Vagina (tissue), 2 donors: ENCODE measurements around the gene JPT2. TPM values are rescaled to one million over a fixed set of nuclear protein-coding genes. Genes with fewer than 3 reads are reported as not detected.

Source experiments
- DNase-seq, 2 donors: peaks; one replicate each; pipeline ENCODE4 v3.0.0-alpha.2; 2017; ENCODE audit errors: extremely low spot score in 2 of 2
- H3K27ac ChIP-seq: fragments of 200-600 bp; sonication (generic); one replicate; pipeline ENCODE4 v1.5.1; 2019
- H3K27me3 ChIP-seq: fragments of 200-600 bp; sonication (generic); one replicate; pipeline ENCODE4 v1.5.1; 2019
- H3K36me3 ChIP-seq, 2 donors: fragments of 200-600 bp; sonication (generic); one replicate each; pipeline ENCODE4 v1.5.1; 2017 to 2019
- H3K4me1 ChIP-seq: fragments of 200-600 bp; sonication (generic); one replicate; pipeline ENCODE4 v1.5.1; 2019
- H3K4me3 ChIP-seq, 2 donors: fragments of 200-600 bp; sonication (generic); 1 replicate in 1 of 2; 2 replicates in 1 of 2; pipeline ENCODE4 v1.5.1; 2016 to 2019
- H3K9me3 ChIP-seq: fragments of 200-600 bp; sonication (generic); one replicate; pipeline ENCODE4 v1.5.1; 2019
- POLR2A ChIP-seq, 2 donors: fragments of 450-650 bp; IDR thresholded peaks; one replicate each; pipeline ENCODE4 v1.6.1; 2017; ENCODE audit warnings: antibody characterized with exemption in 2 of 2, mild to moderate bottlenecking in 2 of 2, moderate library complexity in 2 of 2
- POLR2AphosphoS5 ChIP-seq, 2 donors: sonication (generic); formaldehyde crosslinking; IDR thresholded peaks; one replicate each; pipeline ENCODE4 v1.9.0; 2017; ENCODE audit warnings: antibody characterized with exemption in 2 of 2, mild to moderate bottlenecking in 2 of 2, low read depth in 1 of 2; ENCODE audit not compliant: insufficient read depth in 1 of 2
- intact Hi-C: fragments of 100-400 bp; cut with DNase I; formaldehyde crosslinking; loops from one replicate; pipeline ENCODE4 v1.15.1; 2023
- total RNA-seq: library from RNA; depleted of rRNA; stranded (reverse); fragments of >200 nt; gene quantifications from one replicate; pipeline ENCODE4 v1.2.3, GENCODE V29; 2016
- TF ChIP-seq, protein P1 (sequence below), 3 experiments: fragments of 450-650 bp in 2 of 3; fragments of 200-600 bp in 1 of 3; sonication (generic) in 1 of 3; IDR thresholded peaks; one replicate each; pipeline ENCODE4 v1.5.1; 2017 to 2019; ENCODE audit warnings: antibody characterized with exemption in 3 of 3, mild to moderate bottlenecking in 2 of 3, moderate library complexity in 2 of 3

Gene JPT2
- total RNA-seq, 1 donor from 2014 or later: 19.9 TPM

DNA sequence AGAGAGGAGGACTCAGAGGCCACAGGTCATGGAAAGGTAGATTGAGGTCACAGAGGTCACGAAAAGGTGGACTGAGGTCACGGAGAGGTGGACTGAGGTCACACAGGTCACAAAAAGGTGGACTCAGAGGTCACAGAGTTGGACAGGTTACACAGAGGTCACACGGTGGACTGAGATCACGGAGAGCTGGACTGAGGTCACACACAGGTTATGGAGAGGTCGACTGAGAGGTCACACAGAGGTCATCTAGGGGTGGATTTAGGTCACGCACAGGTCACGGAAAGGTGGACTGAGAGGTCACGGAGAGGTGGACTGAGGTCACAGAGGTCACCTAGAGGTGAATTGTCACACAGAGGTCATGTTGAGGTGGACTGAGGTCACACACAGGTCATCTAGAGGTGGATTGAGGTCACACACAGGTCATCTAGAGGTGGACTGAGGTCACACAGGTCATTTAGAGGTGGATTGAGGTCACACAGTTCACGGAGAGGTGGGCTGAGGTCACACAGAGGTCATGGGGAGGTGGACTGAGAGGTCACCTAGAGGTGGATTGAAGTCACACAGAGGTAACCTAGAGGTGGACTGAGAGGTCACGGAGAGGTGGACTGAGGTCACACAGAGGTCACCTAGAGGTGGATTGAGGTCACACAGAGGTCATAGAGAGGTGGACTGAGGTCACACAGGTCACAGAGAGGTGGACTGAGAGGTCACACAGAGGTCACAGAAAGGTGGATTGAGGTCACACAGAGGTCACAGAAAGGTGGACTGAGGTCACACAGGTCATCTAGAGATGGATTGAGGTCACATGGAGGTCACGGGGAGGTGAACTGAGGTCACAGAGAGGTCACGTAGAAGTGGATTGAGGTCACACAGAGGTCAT, 26.7 kb upstream of the JPT2 start:
- peaks cover 3 to 36% of the 10 kb centered on the region in 2 donors for H3K36me3 ChIP-seq
- TF ChIP-seq POLR2A (IDR thresholded peaks at IDR 0.05): no peak
- TF ChIP-seq POLR2AphosphoS5 (IDR thresholded peaks at IDR 0.05; ENCODE audit: insufficient read depth in 1 of 2, low read depth in 1 of 2): no peak
- TF ChIP-seq, protein P1, sequence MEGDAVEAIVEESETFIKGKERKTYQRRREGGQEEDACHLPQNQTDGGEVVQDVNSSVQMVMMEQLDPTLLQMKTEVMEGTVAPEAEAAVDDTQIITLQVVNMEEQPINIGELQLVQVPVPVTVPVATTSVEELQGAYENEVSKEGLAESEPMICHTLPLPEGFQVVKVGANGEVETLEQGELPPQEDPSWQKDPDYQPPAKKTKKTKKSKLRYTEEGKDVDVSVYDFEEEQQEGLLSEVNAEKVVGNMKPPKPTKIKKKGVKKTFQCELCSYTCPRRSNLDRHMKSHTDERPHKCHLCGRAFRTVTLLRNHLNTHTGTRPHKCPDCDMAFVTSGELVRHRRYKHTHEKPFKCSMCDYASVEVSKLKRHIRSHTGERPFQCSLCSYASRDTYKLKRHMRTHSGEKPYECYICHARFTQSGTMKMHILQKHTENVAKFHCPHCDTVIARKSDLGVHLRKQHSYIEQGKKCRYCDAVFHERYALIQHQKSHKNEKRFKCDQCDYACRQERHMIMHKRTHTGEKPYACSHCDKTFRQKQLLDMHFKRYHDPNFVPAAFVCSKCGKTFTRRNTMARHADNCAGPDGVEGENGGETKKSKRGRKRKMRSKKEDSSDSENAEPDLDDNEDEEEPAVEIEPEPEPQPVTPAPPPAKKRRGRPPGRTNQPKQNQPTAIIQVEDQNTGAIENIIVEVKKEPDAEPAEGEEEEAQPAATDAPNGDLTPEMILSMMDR (IDR thresholded peaks at IDR 0.05): no peak

DNA sequence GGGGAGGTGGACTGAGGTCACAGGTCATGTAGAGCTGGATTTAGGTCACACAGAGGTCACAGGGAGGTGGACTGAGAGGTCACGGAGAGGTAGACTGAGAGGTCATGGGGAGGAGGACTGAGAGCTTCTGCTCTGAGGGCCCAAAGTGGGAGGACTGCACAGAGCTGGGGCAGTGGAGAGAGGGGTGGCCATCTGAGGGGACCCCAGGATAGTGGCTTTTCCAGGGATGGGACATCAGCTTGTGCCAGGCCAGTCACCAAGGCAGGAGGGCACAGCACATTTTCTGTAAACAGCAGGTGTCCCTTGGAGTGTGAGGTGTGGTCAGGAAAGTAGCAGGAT, 26.1 kb upstream of the JPT2 start:
- H3K36me3 ChIP-seq: peaks cover 3 to 42% of the 10 kb centered on the region in 2 donors
- no peak for TF ChIP-seq POLR2AphosphoS5 (IDR thresholded peaks at IDR 0.05; ENCODE audit: insufficient read depth in 1 of 2, low read depth in 1 of 2)
- TF ChIP-seq, protein P1 (IDR thresholded peaks at IDR 0.05): no peak
- no peak for TF ChIP-seq POLR2A (IDR thresholded peaks at IDR 0.05)
- intact Hi-C loops: no loop called here

More for the DNA sequence above, 26.7 kb upstream of the JPT2 start:
- Histone ChIP-seq H3K9me3 (no peaks in the 10 kb centered on the region), H3K4me3 (no peak overlapping the region), H3K4me1 (peaks cover 4% of the 10 kb centered on the region), H3K27ac (no peak overlapping the region), H3K27me3 (no peaks in the 10 kb centered on the region)
- intact Hi-C loops: no loop called here
- DNase-seq: no peak

DNA sequence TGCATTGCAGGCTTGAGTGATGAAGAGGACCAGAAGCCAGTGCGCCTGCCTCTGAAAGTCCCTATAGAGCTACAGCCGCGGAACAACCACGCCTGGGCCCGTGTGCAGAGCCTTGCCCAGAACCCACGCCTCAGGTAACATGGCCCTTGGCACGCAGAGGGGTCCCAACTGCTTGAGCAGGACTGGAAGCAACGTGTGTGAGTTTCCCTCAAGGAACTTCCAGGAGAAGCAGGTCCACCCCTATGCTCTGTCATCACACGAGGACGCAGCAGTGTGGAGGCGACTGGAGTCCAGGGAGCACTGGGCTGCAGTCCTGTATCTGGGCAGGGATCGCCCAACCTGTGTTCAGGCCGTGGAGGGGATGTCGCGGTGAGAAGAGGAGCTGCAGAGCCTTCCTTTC, 25.1 kb upstream of the JPT2 start:
- Histone ChIP-seq H3K27ac (no peak overlapping the region), H3K27me3 (no peaks in the 10 kb centered on the region), H3K4me3 (no peak overlapping the region), H3K9me3 (no peaks in the 10 kb centered on the region), H3K4me1 (no peaks in the 10 kb centered on the region), H3K36me3 (peaks cover 3 to 53% of the 10 kb centered on the region in 2 donors)
- TF ChIP-seq POLR2AphosphoS5 (IDR thresholded peaks at IDR 0.05; ENCODE audit: insufficient read depth in 1 of 2, low read depth in 1 of 2) (no peak), POLR2A (IDR thresholded peaks at IDR 0.05) (no peak)
- TF ChIP-seq, protein P1 (IDR thresholded peaks at IDR 0.05): no peak
- intact Hi-C loops: no loop called here
- DNase-seq: no peak

More for the DNA sequence above, 26.1 kb upstream of the JPT2 start:
- no peak overlapping the region for H3K27ac ChIP-seq
- H3K9me3 ChIP-seq: no peaks in the 10 kb centered on the region
- H3K4me3 ChIP-seq: no peak overlapping the region
- H3K27me3 ChIP-seq: no peaks in the 10 kb centered on the region
- H3K4me1 ChIP-seq: no peaks in the 10 kb centered on the region
- no peak for DNase-seq

DNA sequence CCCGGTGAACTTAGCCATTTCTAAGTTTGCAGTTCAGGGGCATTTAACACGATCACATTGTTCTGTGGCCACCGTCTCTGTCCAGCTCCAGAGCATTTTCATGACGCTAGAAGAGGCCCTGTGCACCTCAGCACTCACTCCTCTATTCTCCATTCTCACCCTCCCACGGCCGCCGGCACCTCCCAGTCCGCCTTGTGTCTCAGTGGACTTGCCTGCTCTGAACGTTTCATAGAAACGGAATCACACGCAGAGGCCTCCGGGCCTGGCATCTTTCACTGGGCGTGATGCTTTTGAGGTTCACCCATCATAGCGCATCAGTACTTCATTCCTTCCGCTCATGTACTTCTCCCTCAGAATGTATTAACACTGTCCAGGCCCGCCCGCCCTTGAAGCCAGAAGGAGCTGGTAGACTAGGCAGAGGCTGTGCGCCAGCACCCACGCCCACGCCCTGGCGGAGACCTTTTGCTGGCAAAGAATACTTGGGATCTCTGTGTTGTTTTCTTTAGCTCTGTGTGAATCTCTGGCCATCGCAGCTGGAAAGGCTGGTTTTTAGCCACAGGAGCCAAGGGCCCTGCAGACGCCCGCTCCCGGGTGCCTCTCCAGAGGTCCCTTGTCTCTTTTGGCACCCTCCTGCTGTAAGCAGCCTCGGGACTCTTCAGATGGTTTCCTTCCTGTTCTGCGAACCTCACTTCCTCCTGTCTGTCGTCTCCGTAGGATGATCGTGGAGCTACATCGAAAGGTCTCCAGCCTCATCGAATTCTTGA, 23.4 kb upstream of the JPT2 start:
- TF ChIP-seq POLR2AphosphoS5 (IDR thresholded peaks at IDR 0.05; ENCODE audit: insufficient read depth in 1 of 2, low read depth in 1 of 2): no peak
- TF ChIP-seq, protein P1 (IDR thresholded peaks at IDR 0.05): no peak
- no peak for TF ChIP-seq POLR2A (IDR thresholded peaks at IDR 0.05)
- no peak for DNase-seq
- no peak overlapping the region for H3K4me3 ChIP-seq
- intact Hi-C loops: no loop called here
- H3K27me3 ChIP-seq: no peaks in the 10 kb centered on the region
- no peaks in the 10 kb centered on the region for H3K9me3 ChIP-seq
- peaks cover 3 to 54% of the 10 kb centered on the region in 2 donors for H3K36me3 ChIP-seq
- H3K27ac ChIP-seq: no peak overlapping the region
- no peaks in the 10 kb centered on the region for H3K4me1 ChIP-seq
